ENCODE results near the gene SAPCD1. TPM values are rescaled to one million over a fixed set of nuclear protein-coding genes. Genes with fewer than 3 reads are reported as not detected.

SAPCD1 gene
- total and polyA plus RNA-seq, 10 of the 15 experiments (the other 5 are each of a cell fraction or from before 2014, with no cell fraction given), result 1.6 to 13.0 (median 5.4) TPM

DNA sequence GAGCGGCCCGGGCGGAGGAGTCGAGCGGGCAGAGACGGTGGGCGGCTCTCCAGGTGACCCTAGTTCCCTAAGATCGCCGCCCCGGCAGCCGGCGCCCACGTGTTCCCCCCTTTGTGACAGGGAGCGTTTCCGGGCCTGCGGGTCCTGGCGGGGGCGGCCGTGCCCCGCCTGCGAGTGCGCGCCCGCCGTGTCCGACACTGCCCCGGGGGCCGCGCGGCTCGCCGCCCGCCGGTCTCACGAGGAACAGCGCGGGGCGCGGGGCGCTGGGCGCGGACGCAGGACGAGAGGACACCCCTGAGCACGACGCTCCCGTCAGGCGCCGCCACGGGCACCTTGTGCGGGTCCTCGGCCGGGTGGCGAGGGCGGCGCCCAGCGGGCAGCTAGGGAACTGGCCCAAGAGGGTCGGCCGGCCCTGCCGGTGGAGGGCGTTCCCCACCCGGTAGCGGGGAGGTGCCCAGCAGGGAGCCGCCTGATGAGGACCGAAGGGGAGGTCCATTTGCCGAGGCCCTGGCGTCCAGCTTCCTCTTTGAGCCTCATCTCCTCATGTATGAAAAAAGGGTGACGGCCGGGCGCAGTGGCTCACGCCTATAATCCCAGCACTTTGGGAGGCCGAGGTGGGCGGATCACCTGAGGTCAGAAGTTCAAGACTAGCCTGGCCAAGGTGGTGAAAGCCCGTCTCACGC, 33.3 kb downstream of the SAPCD1 start, which contains the start of gene VARS1:
Gene VARS1 (minus strand): TSS at position 137 of the 683 bp plus-strand sequence. CDS start 535 bp downstream, outside the sequence.
- CTCF ChIA-PET, result interaction anchor here (0.9 to 3.7 kb wide), 13 partner anchors 10 to 128 kb away, joined by 3 to 26 read pairs (median 5); partner anchors contain the start of genes DDAH2, HSPA1B, LSM2 and NEU1
- H3K27me3 ChIP-seq (replicated peaks in 1 of 2; ENCODE audit: control insufficient read depth in 2 of 2, insufficient read depth in 2 of 2, low read length in 1 of 2), result no peaks in the 10 kb centered on the region
- SMC1A ChIA-PET (ENCODE audit: uncharacterized antibody, unreplicated experiment), result interaction anchor here (1.1 to 2.2 kb wide), 8 partner anchors 11 to 67 kb away, joined by 4 to 10 read pairs (median 4); partner anchors contain the start of genes LSM2 and NEU1
- H3K4me1 ChIP-seq (ENCODE audit: control insufficient read depth, insufficient read depth, low read length), result peaks cover 4% of the 10 kb centered on the region
- in situ Hi-C loops (cut with MboI), result no loop called here
- 1% methylated on average over 72 of the region's 75 CpGs for WGBS (ENCODE audit: insufficient coverage, insufficient replicate concordance, low lambda C conversion rate, missing lambda C conversion rate)
- DNase-seq (ENCODE audit: low read depth, low spot score), result peak; percentile 62
- no peaks in the 10 kb centered on the region for H3K9me3 ChIP-seq (replicated peaks; ENCODE audit: control insufficient read depth, insufficient read depth, low read length)
- H3K4me2 ChIP-seq (ENCODE audit: control insufficient read depth, insufficient read depth), result peak within 1 kb of the TSS; percentile 47
- peak within 1 kb of the TSS; percentile 81 for H3K4me3 ChIP-seq
- RAD21 ChIA-PET (ENCODE audit: unreplicated experiment), result interaction anchor here (0.6 to 2.6 kb wide), 15 partner anchors 11 to 301 kb away, joined by 3 to 19 read pairs (median 4); partner anchors contain the start of genes HSPA1A, HSPA1B, HSPA1L and LSM2
- POLR2A ChIA-PET, result interaction anchor here (0.6 to 3.5 kb wide), 13 partner anchors 11 to 347 kb away, joined by 3 to 32 read pairs (median 4); partner anchors contain the start of genes HSPA1A, HSPA1B, HSPA1L and LSM2
- BruUV-seq (replicated peaks), result no TSS peak
- H3K9ac ChIP-seq (ENCODE audit: control insufficient read depth, insufficient read depth, low read length), result peak within 1 kb of the TSS; percentile 81
- intact Hi-C loops (cut with micrococcal nuclease; ENCODE audit: unreplicated experiment), result loop anchor here (2.0 to 5.0 kb wide), 2 partner anchors 17 to 37 kb away; no protein-coding TSS in a partner anchor
- H3K79me2 ChIP-seq (ENCODE audit: control insufficient read depth, insufficient read depth, low read length), result peaks cover 21% of the 10 kb centered on the region
- H3K27ac ChIP-seq (ENCODE audit: control insufficient read depth, insufficient read depth), result peak within 1 kb of the TSS; percentile 95
- H2AFZ ChIP-seq (ENCODE audit: control insufficient read depth, low read depth, low read length), result peak within 1 kb of the TSS; percentile 94
- peaks cover 7 to 11% of the 10 kb centered on the region in 2 experiments; a peak in 3 of 4 replicates for H3K36me3 ChIP-seq (ENCODE audit: control insufficient read depth in 2 of 2, insufficient read depth in 2 of 2, low read length in 1 of 2)
- ATAC-seq, result peak; percentile 88
- no peaks in the 10 kb centered on the region for H4K20me1 ChIP-seq (ENCODE audit: control insufficient read depth, insufficient read depth)
- peak; percentile 31 for FAIRE-seq
- TF ChIP-seq CBX5 (IDR thresholded peaks at IDR 0.05; ENCODE audit: low read depth) (no peak), PRDM15 (CRISPR knock-in tag; IDR thresholded peaks at IDR 0.05) (no peak), KDM1A (IDR thresholded peaks at IDR 0.05; ENCODE audit: borderline replicate concordance) (no peak), SUPT20H (IDR thresholded peaks at IDR 0.05; ENCODE audit: borderline replicate concordance, control insufficient read depth, low read depth, low read length) (no peak), ASH2L (IDR thresholded peaks at IDR 0.05; ENCODE audit: borderline replicate concordance, low read depth) (no peak), GABPA (IDR thresholded peaks at IDR 0.05; ENCODE audit: low read depth) (no peak), NBN (IDR thresholded peaks at IDR 0.05) (peak; percentile 57; the same call in 1 of the 2 replicates), E2F8 (IDR thresholded peaks at IDR 0.05; ENCODE audit: low read depth, partially characterized antibody) (no peak), ESRRA (IDR thresholded peaks at IDR 0.05; ENCODE audit: low read length) (no peak), CUX1 (IDR thresholded peaks at IDR 0.05; ENCODE audit: insufficient replicate concordance, low read depth, low read length) (no peak)

All from GM12878 (cell line).